CD4-positive, alpha-beta T cell treated with Interleukin-6 for 4 hours (primary cell): Measurements from ENCODE around the gene SUPT20H.
"Not testable (repeated sequence)": the region's sequence is repeated elsewhere in the genome, so short reads cannot be mapped to it uniquely, and the experiment has no call there.

Experiments
- DNase-seq: peaks from one replicate; pipeline ENCODE4 v3.0.0-alpha.2; 2020; ENCODE audit warnings: mixed read lengths

The SUPT20H gene

DNA sequence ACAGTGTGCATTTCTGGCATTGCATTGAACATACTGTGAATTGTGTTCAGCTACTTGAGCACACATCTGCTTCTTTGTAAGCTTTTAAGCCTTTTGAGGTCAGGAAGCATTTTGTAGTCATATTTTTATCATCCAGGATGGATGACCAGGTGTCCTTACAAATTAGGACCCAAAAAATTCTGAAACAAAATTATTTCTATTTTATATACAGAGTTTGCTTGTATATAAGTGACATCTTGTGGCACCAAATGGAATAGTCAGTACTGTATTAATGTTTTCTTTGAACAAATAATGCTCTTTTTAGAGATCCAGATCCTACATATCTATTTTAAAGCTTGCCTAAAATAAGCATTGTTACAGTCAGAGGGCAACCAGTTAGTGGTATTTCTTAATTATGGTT lies 9.5 kb upstream of the SUPT20H start:
- DNase-seq: no peak

DNA sequence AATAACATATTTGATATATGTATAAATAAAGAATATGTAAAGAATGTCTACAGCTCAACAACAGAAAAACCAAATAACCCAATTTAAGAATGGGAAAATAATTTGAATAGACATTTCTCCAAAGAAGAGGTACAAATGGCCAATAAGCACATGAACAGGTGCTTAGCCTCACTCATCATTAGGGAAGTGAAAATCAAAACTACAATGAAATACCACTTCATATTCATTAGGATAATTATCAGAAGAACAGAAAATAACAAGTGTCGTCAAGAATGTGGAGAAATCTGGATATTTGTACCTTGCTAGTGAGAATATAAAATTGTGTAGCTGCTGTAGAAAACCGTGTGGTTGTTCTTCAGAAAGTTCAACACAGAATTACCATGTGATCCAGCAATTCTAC lies 8.4 kb upstream of the SUPT20H start:
- no peak for DNase-seq

DNA sequence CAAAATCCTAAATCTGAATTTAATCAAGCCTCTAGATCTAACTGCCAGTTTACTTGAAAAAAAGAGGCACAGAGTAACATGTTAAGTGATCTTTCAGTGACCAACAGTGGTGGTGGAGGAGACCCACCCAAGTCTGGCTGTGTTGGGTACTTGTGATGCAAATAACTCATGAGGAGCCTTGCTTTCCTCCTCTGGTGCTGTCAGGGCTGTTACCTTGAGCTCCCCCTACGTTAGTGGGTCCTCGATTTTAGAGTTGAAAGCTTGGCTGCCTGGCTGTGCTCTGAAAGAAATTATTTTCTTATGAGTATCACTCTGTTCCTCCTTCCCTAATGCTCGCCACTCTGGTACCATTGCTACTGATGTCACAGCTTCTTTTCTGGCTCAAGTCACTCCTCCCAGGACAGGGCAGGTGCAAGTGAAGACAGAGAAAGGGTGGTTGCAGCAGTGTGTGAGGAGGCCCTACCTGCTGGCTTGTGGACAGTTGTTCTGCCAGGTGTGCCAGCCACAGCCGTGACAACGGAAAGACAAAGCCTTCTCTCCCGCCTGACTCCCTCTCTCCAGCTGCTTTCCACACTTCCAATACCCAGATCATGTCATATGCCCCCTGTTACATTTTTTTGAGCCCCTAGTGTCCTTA lies 6.5 kb upstream of the SUPT20H start:
- DNase-seq: no peak

DNA sequence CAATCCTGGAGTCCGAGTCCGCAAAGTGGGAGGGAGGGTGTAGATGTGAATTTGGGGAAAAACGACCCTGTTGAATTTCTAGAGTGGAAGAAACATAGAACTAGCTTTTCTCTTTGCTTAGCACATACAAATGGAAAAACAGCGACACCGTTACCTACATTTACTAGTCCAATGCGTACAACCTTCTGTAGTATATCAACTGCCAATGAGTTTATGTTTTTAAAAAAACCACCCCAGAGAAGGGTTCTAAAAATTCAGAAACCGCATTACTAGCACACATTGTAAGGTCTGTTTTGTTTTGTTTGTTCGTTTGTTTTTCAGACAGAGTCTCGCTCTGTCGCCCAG lies 332 bp upstream of the SUPT20H start:
- no peak for DNase-seq

- DNase-seq: not testable (repeated sequence)
Observed at GRCh38 chr13:37056228-37056627, 3.3 kb downstream of the SUPT20H start.

DNA sequence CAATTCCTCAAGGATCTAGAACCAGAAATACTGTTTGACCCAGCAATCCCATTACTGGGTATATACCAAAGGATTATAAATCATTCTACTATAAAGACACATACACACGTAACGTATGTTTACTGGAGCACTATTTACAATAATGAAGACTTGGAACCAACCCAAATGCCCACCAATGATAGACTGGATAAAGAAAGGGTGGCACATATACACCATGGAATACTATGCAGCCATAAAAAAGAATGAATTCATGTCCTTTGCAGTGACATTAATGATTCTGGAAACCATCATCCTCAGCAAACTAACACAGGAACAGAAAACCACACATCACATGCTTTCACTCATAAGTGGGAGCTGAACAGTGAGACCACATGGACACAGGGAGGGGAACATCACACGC lies 6.4 kb downstream of the SUPT20H start:
- not testable (repeated sequence) for DNase-seq

DNA sequence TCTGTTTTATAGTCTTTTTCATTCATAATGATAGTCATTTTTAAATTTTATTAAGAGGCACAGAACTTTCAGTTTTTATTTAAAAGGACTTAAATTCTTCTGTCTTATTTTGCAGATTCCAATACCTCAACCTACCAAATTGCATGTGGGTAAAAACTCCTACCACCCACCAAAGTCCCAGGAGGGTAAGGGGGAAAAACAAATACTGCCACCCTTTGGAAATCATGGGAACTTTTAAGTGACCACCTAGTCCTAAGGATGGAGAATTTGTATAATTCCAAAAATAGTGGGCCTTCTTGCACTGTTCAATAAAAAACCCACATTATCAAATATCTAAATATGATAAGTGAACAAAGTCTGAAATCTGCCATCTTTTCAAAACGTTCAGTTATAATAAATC lies 9.7 kb downstream of the SUPT20H start:
- no peak for DNase-seq

DNA sequence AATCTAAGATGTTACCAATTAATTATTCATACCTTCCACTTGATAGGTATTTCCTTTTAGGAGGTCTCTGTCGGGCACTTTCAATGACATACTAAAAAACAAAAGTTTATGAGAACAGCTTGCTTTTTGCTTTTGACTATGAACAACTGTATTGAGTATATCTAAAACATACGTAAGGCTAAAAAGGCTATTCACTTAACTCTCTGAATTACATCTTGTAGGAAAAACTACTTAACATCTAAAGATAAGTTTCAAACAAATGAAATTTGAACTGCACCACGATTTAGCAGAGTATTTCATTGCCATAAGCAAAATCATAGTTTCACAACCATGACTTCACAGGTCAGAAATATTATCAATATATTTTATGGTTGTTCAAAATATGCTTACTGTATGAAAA lies 11.6 kb downstream of the SUPT20H start:
- no peak for DNase-seq

DNA sequence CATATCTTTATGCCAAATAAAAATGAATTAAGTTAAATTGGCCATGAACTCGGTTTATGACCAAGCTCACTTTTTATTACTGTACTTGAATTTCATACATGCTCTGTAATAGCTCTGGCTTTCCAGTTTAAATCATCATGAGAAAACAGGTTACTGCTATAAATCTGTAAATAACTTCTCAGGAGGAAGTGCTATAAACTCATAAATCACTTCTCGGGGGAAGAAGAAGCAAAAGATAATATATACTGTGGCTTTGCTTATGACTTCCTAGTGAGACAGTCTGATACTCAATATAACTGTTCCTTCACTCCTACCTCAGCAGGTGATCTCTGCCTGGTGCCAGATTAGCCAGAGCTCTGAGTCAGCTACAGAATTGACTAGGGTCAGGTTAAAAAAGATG lies 12.5 kb downstream of the SUPT20H start:
- no peak for DNase-seq

- no peak for DNase-seq
Observed at GRCh38 chr13:37046062-37046461, 13.4 kb downstream of the SUPT20H start.

DNA sequence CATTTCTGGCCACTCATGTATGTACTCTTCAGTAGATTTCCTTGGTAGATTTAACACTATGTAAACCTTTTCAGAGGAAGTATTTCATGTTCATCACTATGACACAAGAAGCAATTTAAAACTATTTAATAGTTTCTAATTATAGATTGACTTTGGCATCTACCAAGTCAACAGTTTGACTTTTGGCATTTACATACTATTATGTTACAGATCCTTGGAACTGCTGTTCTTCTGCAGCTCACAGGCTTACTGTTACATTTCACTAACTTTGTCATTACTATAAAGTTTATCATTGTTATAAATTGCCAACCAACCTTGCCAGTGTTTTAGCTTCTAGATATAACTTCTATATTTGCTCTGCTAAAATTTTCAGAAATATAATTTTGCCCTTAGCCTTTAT lies 18.7 kb downstream of the SUPT20H start:
- no peak for DNase-seq

GRCh38 chr13:37039896-37040295 lies 19.6 kb downstream of the SUPT20H start:
- DNase-seq: no peak

GRCh38 chr13:37037241-37037640 lies 22.2 kb downstream of the SUPT20H start:
- DNase-seq: no peak

DNA sequence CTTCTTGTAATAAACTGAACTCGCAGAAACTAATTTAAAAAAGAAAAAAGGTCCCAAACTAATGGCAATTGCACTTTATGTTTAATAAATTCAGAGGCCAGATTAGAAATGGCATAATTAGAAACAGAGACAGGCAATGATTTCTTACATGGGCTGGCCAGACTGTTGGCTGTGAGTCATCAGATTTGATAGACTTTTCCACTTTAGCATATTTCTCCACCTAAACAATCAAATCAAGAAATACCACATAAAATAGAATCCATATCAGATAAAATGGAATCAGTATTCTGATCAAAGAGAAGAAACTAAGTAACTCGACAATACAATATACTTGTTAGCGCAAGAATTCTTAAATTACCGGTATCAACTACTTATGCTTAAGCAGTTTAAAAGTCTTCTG lies 29.9 kb downstream of the SUPT20H start:
- DNase-seq: no peak

- DNase-seq: no peak
Observed at GRCh38 chr13:37027639-37028038, 31.8 kb downstream of the SUPT20H start.

GRCh38 chr13:37026771-37027170 lies 32.7 kb downstream of the SUPT20H start:
- no peak for DNase-seq

DNA sequence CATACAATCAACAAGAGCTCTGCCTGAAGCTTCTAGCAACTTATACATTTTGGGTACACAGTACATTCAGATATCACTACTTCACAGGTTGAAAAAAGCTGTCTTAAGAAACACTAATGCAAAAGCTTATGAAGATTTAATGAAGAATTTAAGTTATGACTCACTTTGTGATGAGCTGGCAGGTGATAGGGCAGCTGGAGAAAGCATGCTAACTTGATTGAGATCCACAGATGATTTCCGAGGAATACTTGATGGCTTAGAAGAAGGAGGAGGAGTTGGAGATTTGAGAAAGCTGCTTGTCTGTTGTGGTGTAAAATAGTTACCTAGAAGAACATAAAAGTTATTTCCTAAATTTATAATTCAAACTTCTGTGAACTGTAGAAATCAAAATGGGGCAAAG lies 35.6 kb downstream of the SUPT20H start:
- DNase-seq: no peak

- no peak for DNase-seq
Observed at GRCh38 chr13:37014609-37015008, 44.9 kb downstream of the SUPT20H start.

- no peak for DNase-seq
Observed at GRCh38 chr13:37011788-37012187, 47.7 kb downstream of the SUPT20H start.

DNA sequence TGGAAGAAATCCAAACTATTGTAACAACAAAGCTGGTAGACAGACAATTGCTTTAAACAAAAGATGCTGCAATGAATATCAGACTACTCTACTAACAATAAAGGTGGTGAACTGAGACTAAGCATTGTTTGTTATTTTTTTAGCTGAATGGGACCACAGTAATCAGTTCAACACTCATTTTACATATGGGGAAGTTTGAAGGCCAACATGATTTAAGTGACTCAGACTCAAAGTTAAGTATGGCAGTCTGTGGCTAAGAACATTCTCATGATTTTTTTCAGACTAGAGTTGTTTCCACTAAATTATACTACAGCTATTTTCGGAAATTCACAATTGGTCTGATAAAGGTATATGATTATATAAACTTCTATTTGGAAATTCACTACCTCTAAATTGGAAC lies 48.5 kb downstream of the SUPT20H start:
- no peak for DNase-seq

DNA sequence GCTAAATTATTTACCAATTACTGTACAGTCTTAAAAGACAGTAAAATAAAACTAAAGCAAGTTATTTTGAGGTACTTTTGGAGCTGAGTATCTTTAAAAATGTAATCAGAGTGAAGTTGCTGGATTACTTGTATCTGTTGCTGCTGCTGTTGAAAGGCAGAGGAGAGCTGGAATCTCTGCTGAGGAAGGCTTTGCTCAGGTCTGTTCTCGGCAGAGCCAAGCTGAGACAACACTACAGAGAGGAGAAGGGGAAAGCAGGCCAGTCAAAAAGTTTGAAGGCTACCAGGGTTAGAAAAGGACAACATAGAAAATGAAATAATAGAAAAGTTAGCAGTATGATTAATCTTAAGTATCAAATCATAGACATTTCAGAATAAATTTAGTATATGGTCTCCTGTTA lies 49.1 kb downstream of the SUPT20H start:
- DNase-seq: no peak

- no peak for DNase-seq
Observed at GRCh38 chr13:37009692-37010091, 49.8 kb downstream of the SUPT20H start.

DNA sequence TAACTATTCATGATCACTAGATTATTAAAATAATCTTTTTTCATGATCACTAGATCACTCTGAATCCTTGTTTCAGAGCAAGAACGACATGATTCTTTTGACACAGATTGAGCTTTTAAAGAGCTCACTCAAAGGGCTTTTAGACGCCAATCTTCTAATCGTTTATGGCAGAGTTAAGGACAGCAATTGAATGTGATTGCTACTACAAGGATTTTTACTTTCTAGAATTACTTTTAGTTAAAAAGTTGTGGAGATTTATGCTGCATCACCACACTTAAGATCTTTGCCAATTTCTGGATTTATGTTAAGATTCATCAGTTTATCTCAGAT lies 57.6 kb downstream of the SUPT20H start:
- DNase-seq: no peak

GRCh38 chr13:36999054-36999714 lies 60.3 kb downstream of the SUPT20H start, which contains the start of gene ALG5:
Gene ALG5 (minus strand): TSS chr13:36999340. CDS start chr13:36999300, 40 bp downstream.
- DNase-seq: peak; percentile 92

GRCh38 chr13:36998624-36999041 lies 60.9 kb downstream of the SUPT20H start:
- peak; percentile 22 for DNase-seq
